Ovary (tissue), 9 donors: ENCODE data around the gene PMP22. TPM values are rescaled to one million over a fixed set of nuclear protein-coding genes. Genes with fewer than 3 reads are reported as not detected.
"Not testable (repeated sequence)": the region's sequence is repeated elsewhere in the genome, so short reads cannot be mapped to it uniquely, and the experiment has no call there.

ENCODE experiments used
- DNase-seq, 5 donors: peaks; one replicate each; pipeline ENCODE4 v3.0.0-alpha.2; 2019 to 2020
- H3K27ac ChIP-seq, 2 donors: fragments of 200-600 bp; one replicate each; pipeline versions ENCODE4 v1.5.1 to v1.8.0; 2019 to 2022
- H3K27me3 ChIP-seq: fragments of 200-600 bp; one replicate; pipeline ENCODE4 v1.8.0; 2022
- H3K36me3 ChIP-seq: fragments of 200-600 bp; sonication (generic); one replicate; pipeline ENCODE4 v1.5.1; 2019
- H3K4me1 ChIP-seq: one replicate; pipeline ENCODE4 v1.8.1; 2013; ENCODE audit warnings: mild to moderate bottlenecking, moderate library complexity; ENCODE audit not compliant: insufficient read depth
- H3K4me3 ChIP-seq: fragments of 200-600 bp; sonication (generic); one replicate; pipeline ENCODE4 v1.5.1; 2017
- H3K9me3 ChIP-seq, 2 donors: fragments of 200-600 bp in 1 of 2; sonication (generic) in 1 of 2; one replicate each; pipeline versions ENCODE4 v1.5.1 to v1.8.1; 2013 to 2019; ENCODE audit warnings: mild to moderate bottlenecking in 1 of 2, moderate library complexity in 1 of 2
- EP300 ChIP-seq: sonication (generic); formaldehyde crosslinking; IDR thresholded peaks from one replicate; pipeline ENCODE4 v1.6.1; 2017; ENCODE audit warnings: antibody characterized with exemption
- POLR2A ChIP-seq: fragments of 450-650 bp; IDR thresholded peaks from one replicate; pipeline ENCODE4 v1.6.1; 2017; ENCODE audit warnings: antibody characterized with exemption, mild to moderate bottlenecking, moderate library complexity
- WGBS, 3 donors: extraction: QIAGEN DNeasy Blood & Tissue Kit in 1 of 3; methylation state at CpG; one replicate each; pipeline versions ENCODE4 v1.1.5 to v1.1.7; 2013 to 2017; 5-methylcytosine and 5-hydroxymethylcytosine counted together
- intact Hi-C, 4 donors: fragments of 100-400 bp; cut with DNase I; formaldehyde crosslinking; loops; one replicate each; pipeline versions ENCODE4 v1.11.0 to v1.15.1; 2022 to 2023
- polyA plus RNA-seq, 2 donors: library from polyadenylated mRNA; stranded (reverse); fragments of 200-250 nt in 1 of 2; fragments of 350-450 nt in 1 of 2; fragmentation: Illumina TruSeq in 1 of 2; extraction: RNeasy Lipid Tissue Mini Kit (QIAGEN cat#74804) in 1 of 2; gene quantifications; one replicate each; pipeline ENCODE4 v1.2.3, GENCODE V29; 2013 to 2014
- total RNA-seq, 7 donors: library from RNA; depleted of rRNA in 2 of 7; stranded (reverse); fragments of >200 nt in 2 of 7; fragmentation: NEBNext Ultra II Directional in 3 of 7; extraction: Animal tissue kit (Norgen Biotek cat#: 25700) in 3 of 7; gene quantifications; one replicate each; pipeline versions ENCODE4 v1.1.0 to v1.2.4, GENCODE V29; 2016 to 2023
- TF ChIP-seq, protein P1 (sequence below), 3 donors: fragments of 450-650 bp in 2 of 3; fragments of 200-600 bp in 1 of 3; IDR thresholded peaks; one replicate each; pipeline versions ENCODE4 v1.5.1 to v1.8.0; 2016 to 2022; ENCODE audit warnings: antibody characterized with exemption in 3 of 3, mild to moderate bottlenecking in 1 of 3
- donor health status: DM: no; HTN: no; CAD: no; lungs with moderate emphysema.
- donor health status: DM: no; HTN: no; CAD: no.
- donor health status: Bipolar disorder and iron deficiency.
- donor health status: DM: yes; HTN: yes; CAD: no.
- donor health status: DM: no; HTN: no; CAD: no.
- donor health status: DM: yes; HTN: yes; CAD: no.

PMP22 gene
- total and polyA plus RNA-seq, 9 donors, result 48.3 to 251 (median 112) TPM

DNA sequence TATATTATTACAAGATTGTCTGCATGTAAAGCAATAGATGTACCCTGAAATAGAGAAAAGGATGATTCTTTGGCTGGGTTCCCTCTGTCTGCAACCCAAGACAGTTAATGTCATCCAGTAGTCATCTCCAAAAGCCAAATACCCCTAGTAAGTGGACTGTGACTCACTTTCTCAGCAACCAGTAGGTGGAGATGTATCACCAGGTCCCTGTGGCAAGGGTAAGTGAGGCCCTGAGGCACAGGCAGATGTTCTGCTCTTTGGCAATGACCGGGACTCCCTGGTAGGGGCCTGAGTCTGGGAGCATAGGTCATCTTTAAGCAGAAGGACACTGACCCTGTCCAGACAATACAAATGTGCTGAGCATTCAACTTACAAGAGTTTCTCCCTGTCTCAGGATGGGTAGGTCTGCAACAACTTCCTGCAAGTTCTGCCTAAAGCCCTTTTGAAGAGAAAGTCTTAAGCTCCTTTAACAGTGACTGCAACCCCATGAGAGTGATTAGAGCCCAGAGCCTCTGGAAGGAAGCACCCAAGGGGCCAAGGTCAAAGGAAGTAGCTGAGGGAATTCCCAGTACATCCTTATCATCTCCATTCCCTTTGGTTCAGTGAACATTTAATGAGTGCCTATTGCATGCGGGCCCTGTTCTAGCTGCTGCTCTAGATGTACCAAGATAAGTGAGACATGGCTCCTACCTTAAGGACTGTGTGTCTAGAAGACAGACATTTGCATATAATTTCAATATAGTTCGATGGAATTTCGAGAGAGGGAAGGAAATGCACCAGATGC is 31.9 kb downstream of the PMP22 start:
- Histone ChIP-seq H3K4me3 (no peak overlapping the region), H3K4me1 (peaks cover 5% of the 10 kb centered on the region), H3K27me3 (no peaks in the 10 kb centered on the region), H3K9me3 (no peaks in the 10 kb centered on the region), H3K36me3 (no peaks in the 10 kb centered on the region), H3K27ac (no peak overlapping the region)
- no peak for DNase-seq
- intact Hi-C loops, result no loop called here
- TF ChIP-seq, protein P1, sequence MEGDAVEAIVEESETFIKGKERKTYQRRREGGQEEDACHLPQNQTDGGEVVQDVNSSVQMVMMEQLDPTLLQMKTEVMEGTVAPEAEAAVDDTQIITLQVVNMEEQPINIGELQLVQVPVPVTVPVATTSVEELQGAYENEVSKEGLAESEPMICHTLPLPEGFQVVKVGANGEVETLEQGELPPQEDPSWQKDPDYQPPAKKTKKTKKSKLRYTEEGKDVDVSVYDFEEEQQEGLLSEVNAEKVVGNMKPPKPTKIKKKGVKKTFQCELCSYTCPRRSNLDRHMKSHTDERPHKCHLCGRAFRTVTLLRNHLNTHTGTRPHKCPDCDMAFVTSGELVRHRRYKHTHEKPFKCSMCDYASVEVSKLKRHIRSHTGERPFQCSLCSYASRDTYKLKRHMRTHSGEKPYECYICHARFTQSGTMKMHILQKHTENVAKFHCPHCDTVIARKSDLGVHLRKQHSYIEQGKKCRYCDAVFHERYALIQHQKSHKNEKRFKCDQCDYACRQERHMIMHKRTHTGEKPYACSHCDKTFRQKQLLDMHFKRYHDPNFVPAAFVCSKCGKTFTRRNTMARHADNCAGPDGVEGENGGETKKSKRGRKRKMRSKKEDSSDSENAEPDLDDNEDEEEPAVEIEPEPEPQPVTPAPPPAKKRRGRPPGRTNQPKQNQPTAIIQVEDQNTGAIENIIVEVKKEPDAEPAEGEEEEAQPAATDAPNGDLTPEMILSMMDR (IDR thresholded peaks at IDR 0.05), result no peak
- TF ChIP-seq POLR2A, result no peak
- no peak for TF ChIP-seq EP300
- 69 to 80% (median 75%) methylated on average over 4 of the region's 4 CpGs for WGBS, 3 donors

DNA sequence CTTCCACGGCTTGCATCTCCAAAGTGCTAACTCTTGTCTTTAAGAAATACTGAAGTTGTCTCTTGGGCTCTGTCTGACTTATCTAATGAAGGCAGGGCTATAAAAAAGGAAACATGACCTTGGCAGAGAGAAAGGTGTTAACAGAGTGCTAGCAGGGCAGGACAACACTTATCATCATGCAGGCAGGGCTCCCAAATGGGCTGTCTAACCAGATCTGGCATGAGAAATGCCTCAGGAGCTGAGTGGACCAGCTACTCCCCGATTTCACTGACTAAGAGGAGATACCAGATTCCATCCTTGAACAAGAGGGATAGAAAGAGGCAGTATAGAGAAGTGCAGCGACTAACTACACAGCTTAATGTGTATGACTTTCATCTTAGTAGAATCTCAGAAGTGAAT is 32.6 kb downstream of the PMP22 start:
- TF ChIP-seq, protein P1 (IDR thresholded peaks at IDR 0.05), result no peak
- TF ChIP-seq EP300, result no peak
- no peak for DNase-seq
- 64 to 75% (median 68%) methylated on average over 3 of the region's 3 CpGs for WGBS, 3 donors
- H3K4me3 ChIP-seq, result no peak overlapping the region
- H3K27me3 ChIP-seq, result no peaks in the 10 kb centered on the region
- no peaks in the 10 kb centered on the region for H3K9me3 ChIP-seq
- H3K4me1 ChIP-seq, result peaks cover 5% of the 10 kb centered on the region
- intact Hi-C loops, result no loop called here
- no peaks in the 10 kb centered on the region for H3K36me3 ChIP-seq
- no peak overlapping the region for H3K27ac ChIP-seq

DNA sequence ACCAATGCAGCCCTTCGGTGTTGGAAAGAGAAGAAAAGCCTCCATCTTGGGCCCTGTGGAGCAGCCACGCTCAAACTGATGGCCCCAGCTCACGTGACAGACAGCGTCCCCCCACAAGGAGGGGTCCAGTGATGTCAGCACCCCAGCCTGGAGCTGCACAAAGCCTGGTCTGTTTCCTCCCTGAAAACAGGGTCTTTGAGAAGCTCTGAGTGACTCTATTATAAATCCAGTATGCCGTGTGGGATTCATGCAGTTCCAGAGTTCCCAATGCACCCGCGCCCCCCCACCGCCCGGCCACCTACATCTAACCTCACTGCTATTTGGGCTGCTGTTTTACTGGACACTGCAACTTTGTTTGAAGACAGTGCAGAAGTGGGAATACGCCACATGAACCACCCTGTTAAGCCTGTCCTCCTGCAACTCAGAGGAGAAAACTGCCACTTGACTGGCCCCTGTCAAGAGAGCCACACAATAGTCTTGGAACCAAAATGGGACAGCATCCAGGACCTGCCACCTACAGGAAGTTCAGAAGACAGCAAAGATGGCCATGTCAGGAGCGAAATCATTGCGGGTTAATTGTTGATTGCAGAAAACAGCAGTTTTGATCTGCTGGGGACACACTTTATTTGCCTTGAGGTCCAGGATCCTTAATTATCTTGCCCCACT is 33.1 kb downstream of the PMP22 start:
- 92 to 97% (median 94%) methylated on average over 12 of the region's 12 CpGs for WGBS, 3 donors
- no peak for DNase-seq
- Histone ChIP-seq H3K27ac (no peak overlapping the region), H3K4me3 (no peak overlapping the region), H3K36me3 (no peaks in the 10 kb centered on the region), H3K27me3 (no peaks in the 10 kb centered on the region), H3K9me3 (no peaks in the 10 kb centered on the region), H3K4me1 (peaks cover 5% of the 10 kb centered on the region)
- intact Hi-C loops, result no loop called here
- TF ChIP-seq, protein P1 (IDR thresholded peaks at IDR 0.05), result no peak
- TF ChIP-seq EP300, result no peak
- TF ChIP-seq POLR2A, result no peak

DNA sequence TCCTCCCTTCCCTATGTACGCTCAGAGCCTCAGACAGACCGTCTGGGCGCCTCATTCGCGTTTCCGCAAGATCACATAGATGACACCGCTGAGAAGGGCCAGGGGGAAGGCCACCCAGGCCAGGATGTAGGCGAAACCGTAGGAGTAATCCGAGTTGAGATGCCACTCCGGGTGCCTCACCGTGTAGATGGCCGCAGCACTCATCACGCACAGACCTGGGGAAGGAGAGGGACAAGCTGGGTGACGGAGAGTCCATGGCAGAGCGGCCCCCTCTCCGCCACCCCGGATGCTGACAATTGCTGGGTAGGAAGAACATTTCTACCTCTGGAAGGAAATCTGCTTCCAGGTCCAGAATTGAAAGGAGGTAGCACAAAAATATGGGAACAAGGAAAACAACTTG is 34.3 kb downstream of the PMP22 start:
- intact Hi-C loops, result no loop called here
- WGBS, 3 donors, result 94 to 95% (median 95%) methylated on average over 18 of the region's 18 CpGs
- Histone ChIP-seq H3K9me3 (no peaks in the 10 kb centered on the region), H3K4me1 (peaks cover 5% of the 10 kb centered on the region), H3K27me3 (no peaks in the 10 kb centered on the region), H3K27ac (no peak overlapping the region), H3K4me3 (no peak overlapping the region), H3K36me3 (no peaks in the 10 kb centered on the region)
- TF ChIP-seq, protein P1 (IDR thresholded peaks at IDR 0.05), result no peak
- TF ChIP-seq EP300, result no peak
- TF ChIP-seq POLR2A, result no peak
- DNase-seq, result no peak

DNA sequence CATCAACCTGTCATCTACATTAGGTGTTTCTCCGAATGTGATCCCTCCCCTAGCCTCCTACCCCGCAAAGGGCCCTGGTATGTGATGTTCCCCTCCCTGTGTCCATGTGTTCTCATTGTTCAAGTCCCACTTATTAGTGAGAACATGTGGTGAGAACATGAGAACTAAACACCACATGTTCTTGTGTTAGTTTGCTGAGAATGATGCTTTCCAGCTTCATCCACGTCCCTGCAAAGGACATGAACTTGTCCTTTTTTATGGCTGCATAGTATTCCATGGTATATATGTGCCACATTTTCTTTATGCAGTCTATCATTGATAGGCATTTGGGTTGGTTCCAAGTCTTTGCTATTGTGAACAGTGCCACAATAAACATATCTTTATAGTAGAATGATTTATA is 43.3 kb downstream of the PMP22 start:
- intact Hi-C loops, H3K4me1 ChIP-seq, DNase-seq, H3K9me3 ChIP-seq, H3K4me3 ChIP-seq, H3K27ac ChIP-seq, H3K27me3 ChIP-seq, H3K36me3 ChIP-seq: not testable (repeated sequence)
- WGBS, 3 donors, result 86 to 92% (median 86%) methylated on average over 3 of the region's 3 CpGs
